Thyroid gland (tissue), 4 donors: ENCODE data around the gene ABHD12B. TPM values are rescaled to one million over a fixed set of nuclear protein-coding genes. Genes with fewer than 3 reads are reported as not detected.

Source experiments
- DNase-seq, 2 donors: peaks; one replicate each; pipeline ENCODE4 v3.0.0-alpha.2; 2019
- H3K27ac ChIP-seq, 3 donors: fragments of 200-600 bp; sonication (generic); 1 replicate in 2 of 3; 2 replicates in 1 of 3; pipeline ENCODE4 v1.5.1; 2016 to 2019; ENCODE audit warnings: mild to moderate bottlenecking in 1 of 3, moderate library complexity in 1 of 3
- H3K27me3 ChIP-seq: fragments of 200-600 bp; sonication (generic); one replicate; pipeline ENCODE4 v1.5.1; 2019
- H3K36me3 ChIP-seq, 2 donors: fragments of 200-600 bp; sonication (generic); one replicate each; pipeline ENCODE4 v1.5.1; 2016 to 2019
- H3K4me1 ChIP-seq, 2 donors: fragments of 200-600 bp; sonication (generic); one replicate each; pipeline ENCODE4 v1.5.1; 2017 to 2019
- H3K4me3 ChIP-seq, 3 donors: fragments of 200-600 bp; sonication (generic); replicated peaks in 1 of 3; 1 replicate in 2 of 3; 2 replicates in 1 of 3; pipeline ENCODE4 v1.5.1; 2016; ENCODE audit warnings: mild to moderate bottlenecking in 1 of 3
- H3K9me3 ChIP-seq: fragments of 200-600 bp; sonication (generic); one replicate; pipeline ENCODE4 v1.5.1; 2017
- POLR2A ChIP-seq, 2 donors: fragments of 450-650 bp; IDR thresholded peaks; one replicate each; pipeline ENCODE4 v1.6.1; 2017; ENCODE audit warnings: antibody characterized with exemption in 2 of 2, mild to moderate bottlenecking in 2 of 2, moderate library complexity in 1 of 2
- WGBS, 2 donors: methylation state at CpG; one replicate each; pipeline ENCODE4 v1.1.5; 2017; 5-methylcytosine and 5-hydroxymethylcytosine counted together
- intact Hi-C: fragments of 100-400 bp; cut with DNase I; formaldehyde crosslinking; loops from one replicate; pipeline ENCODE4 v1.15.1; 2023
- total RNA-seq, 4 donors: library from RNA; depleted of rRNA; stranded (reverse); fragments of >200 nt; gene quantifications; one replicate each; pipeline ENCODE4 v1.2.3, GENCODE V29; 2016
- TF ChIP-seq, protein P1 (sequence below), 6 experiments: fragments of 200-600 bp in 3 of 6; fragments of 450-650 bp in 3 of 6; sonication (generic) in 3 of 6; IDR thresholded peaks; one replicate each; pipeline ENCODE4 v1.5.1; 2016 to 2019; ENCODE audit warnings: antibody characterized with exemption in 6 of 6, mild to moderate bottlenecking in 2 of 6, inconsistent platforms in 1 of 6, moderate library complexity in 1 of 6

The ABHD12B gene, protein sequence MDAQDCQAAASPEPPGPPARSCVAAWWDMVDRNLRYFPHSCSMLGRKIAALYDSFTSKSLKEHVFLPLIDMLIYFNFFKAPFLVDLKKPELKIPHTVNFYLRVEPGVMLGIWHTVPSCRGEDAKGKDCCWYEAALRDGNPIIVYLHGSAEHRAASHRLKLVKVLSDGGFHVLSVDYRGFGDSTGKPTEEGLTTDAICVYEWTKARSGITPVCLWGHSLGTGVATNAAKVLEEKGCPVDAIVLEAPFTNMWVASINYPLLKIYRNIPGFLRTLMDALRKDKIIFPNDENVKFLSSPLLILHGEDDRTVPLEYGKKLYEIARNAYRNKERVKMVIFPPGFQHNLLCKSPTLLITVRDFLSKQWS
- total RNA-seq, result under 1 TPM in 1 of 4 donors, not detected in 3; 0.11 TPM

DNA sequence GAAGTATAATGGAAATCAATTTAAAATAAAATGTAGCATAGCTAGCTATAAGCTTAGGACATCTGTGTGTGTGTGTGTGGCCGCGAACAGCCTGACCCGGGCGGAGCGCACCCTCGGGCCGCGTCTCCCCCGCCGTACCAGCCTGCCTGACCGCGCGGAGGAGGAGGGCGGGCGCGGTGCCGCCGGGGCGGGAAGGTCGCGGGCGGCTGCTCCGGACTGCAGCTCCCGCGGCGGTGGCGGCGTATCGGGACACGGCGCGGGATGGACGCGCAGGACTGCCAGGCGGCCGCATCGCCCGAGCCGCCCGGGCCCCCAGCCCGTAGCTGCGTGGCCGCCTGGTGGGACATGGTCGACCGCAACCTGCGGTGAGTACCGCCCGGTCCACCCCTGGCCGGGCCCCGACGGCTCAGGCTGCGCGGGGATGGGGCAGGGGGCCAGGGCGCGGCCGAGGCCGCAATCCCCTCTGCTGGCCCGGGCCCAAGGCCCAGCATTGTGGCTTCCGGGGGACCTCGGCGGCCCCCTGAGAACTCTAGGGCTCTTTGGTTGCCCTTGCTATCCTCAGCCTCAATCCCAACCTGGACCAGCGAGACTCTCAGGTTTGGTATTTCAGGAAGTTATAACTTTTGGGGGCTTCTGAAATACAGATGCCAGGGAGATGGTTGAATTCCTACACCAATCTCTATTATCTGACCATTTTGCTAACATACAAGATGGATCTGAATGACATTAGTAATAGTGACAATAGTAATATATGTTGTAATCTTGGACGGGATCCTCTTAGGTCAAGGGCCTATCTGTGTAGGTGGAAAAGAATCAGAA, at the start of gene ABHD12B:
Gene ABHD12B, plus strand, starts transcription at position 140 of the 819 bp plus-strand sequence. Its CDS starts 122 bp downstream, at position 262.
- whole genome bisulfite sequencing, 2 donors, result 15 to 17% methylated on average over 12 to 23 of the region's 63 CpGs
- Histone ChIP-seq H3K27me3 (no peaks in the 10 kb centered on the region), H3K36me3 (no peaks in the 10 kb centered on the region), H3K9me3 (no peaks in the 10 kb centered on the region), H3K27ac (no peak within 1 kb of the TSS), H3K4me3 (no peak within 1 kb of the TSS), H3K4me1 (peaks cover 0 to 6% of the 10 kb centered on the region in 2 donors)
- intact Hi-C loops, result no loop called here
- TF ChIP-seq POLR2A (IDR thresholded peaks at IDR 0.05), result no peak
- DNase-seq, result peak in 1 of 2 donors; percentile 13

DNA sequence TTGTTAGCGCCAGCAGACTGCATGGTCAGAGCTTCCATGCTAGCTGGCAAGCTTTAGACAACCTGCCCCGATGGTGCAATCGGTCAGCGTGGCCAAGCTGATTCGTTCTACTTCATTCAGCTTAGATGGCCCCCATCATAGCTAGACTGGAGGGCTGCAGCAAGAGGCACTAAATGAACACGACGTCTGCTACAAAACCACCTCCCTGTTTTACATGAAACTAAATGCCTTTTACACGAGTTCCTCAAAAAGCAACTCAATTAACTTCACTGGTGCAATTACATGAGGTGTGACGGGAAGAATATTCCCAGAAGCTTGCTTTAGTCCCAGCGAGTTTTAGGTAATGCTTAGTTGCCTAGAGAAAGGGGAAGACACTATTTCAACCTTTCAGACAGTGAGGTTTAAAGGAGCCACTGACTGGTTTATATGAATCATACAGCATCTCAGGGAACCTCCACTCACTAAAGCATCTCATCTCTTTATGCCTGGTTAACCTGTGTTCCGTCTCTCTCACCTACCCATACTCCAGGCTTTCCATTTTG, 49.3 kb upstream of the ABHD12B start:
- DNase-seq, result no peak

DNA sequence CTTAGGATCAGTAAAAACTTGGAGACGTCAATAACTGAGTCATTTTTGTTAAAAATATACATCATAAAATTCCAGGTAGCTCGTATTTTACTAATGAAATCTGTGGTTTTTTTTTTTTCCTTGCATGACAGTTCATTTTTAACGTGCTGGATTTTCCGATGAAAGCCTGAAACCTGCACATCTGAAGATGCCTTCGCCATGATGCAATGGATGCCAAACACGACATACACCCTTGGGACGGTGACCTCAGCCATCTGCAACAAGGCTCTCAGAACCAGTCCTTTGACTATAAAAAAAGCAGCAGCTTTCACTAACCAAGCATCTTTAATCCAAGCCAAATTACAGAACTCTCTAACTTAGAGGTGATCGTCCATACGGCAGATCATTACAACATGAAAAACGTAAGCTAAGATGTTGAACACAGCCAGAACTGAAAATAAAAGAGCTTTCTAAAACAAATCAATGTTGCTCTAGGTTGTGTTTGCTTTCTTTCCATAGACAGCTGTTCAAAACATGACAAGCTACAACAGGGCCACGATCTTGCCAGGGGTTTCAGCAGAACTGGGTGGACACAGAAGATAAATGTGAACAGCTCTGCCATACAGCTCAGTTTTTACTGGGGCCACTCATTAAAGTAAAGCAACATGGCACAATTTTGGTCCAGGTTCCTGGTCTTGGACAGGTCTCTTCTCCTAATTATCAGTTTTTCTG, 48.6 kb upstream of the ABHD12B start:
- no peaks in the 10 kb centered on the region for H3K27me3 ChIP-seq
- TF ChIP-seq POLR2A (IDR thresholded peaks at IDR 0.05), result no peak
- TF ChIP-seq, protein P1, sequence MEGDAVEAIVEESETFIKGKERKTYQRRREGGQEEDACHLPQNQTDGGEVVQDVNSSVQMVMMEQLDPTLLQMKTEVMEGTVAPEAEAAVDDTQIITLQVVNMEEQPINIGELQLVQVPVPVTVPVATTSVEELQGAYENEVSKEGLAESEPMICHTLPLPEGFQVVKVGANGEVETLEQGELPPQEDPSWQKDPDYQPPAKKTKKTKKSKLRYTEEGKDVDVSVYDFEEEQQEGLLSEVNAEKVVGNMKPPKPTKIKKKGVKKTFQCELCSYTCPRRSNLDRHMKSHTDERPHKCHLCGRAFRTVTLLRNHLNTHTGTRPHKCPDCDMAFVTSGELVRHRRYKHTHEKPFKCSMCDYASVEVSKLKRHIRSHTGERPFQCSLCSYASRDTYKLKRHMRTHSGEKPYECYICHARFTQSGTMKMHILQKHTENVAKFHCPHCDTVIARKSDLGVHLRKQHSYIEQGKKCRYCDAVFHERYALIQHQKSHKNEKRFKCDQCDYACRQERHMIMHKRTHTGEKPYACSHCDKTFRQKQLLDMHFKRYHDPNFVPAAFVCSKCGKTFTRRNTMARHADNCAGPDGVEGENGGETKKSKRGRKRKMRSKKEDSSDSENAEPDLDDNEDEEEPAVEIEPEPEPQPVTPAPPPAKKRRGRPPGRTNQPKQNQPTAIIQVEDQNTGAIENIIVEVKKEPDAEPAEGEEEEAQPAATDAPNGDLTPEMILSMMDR (IDR thresholded peaks at IDR 0.05), result no peak
- intact Hi-C loops, result no loop called here
- no peak for DNase-seq
- no peaks in the 10 kb centered on the region for H3K36me3 ChIP-seq
- 82 to 83% methylated on average over 11 of the region's 11 CpGs for WGBS, 2 donors
- no peaks in the 10 kb centered on the region for H3K9me3 ChIP-seq
- H3K4me3 ChIP-seq, result no peak overlapping the region
- H3K4me1 ChIP-seq, result peaks cover 0 to 6% of the 10 kb centered on the region in 2 donors
- no peak overlapping the region for H3K27ac ChIP-seq

More for the DNA sequence above, 49.3 kb upstream of the ABHD12B start:
- Histone ChIP-seq H3K4me1 (peaks cover 0 to 6% of the 10 kb centered on the region in 2 donors), H3K4me3 (no peak overlapping the region), H3K9me3 (no peaks in the 10 kb centered on the region), H3K27me3 (no peaks in the 10 kb centered on the region), H3K36me3 (no peaks in the 10 kb centered on the region), H3K27ac (no peak overlapping the region)
- intact Hi-C loops, result no loop called here
- no peak for TF ChIP-seq POLR2A (IDR thresholded peaks at IDR 0.05)
- TF ChIP-seq, protein P1 (IDR thresholded peaks at IDR 0.05), result no peak
- WGBS, 2 donors, result 77 to 82% methylated on average over 11 of the region's 11 CpGs

DNA sequence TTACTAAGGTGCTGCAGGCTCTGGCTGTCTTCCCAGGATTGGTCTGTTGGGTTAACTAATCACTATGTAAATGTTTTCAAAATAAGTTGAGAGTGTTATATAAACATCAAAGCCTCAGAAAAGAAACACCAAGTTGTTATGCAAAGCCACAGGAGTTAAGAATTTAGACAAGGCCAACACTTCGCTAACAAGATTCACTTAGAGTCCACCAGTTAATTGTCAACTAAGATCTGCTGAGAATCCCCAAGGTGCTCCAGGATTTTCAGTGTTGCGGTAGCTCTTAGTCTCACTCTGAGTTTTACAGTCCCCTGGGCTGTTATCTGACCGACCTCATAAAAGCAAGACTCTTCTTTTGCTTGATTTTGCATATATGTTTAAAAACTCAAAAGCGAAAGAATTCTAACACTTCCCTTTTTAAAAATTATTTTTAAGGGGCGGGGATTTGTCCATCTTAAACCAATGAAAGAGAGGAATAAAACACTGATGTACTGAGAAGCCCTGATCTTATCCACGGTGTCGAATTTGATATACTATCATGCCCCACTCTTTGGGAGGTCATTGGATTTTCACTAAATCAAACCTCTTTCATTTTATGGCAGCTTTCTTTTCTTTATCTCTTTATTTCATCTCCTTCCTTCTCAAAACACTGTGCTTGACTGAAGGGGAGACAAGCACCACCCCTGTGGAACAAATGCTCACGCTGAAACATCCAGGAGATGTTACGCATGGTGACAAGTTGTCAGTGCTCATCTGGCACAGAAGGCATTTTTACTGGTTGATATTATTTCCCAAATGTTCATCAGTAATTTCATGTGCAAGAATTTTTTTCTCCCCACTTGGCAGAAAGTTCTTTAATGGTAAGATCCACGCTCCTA, 47.9 kb upstream of the ABHD12B start:
- H3K9me3 ChIP-seq, result no peaks in the 10 kb centered on the region
- intact Hi-C loops, result no loop called here
- H3K36me3 ChIP-seq, result no peaks in the 10 kb centered on the region
- TF ChIP-seq POLR2A (IDR thresholded peaks at IDR 0.05), result no peak
- TF ChIP-seq, protein P1 (IDR thresholded peaks at IDR 0.05), result no peak
- 79 to 87% methylated on average over 10 of the region's 10 CpGs for WGBS, 2 donors
- no peak overlapping the region for H3K27ac ChIP-seq
- DNase-seq, result no peak
- no peaks in the 10 kb centered on the region for H3K27me3 ChIP-seq
- H3K4me1 ChIP-seq, result peaks cover 0 to 6% of the 10 kb centered on the region in 2 donors
- H3K4me3 ChIP-seq, result no peak overlapping the region
